NCI-H1105 (cell line): Measurements from ENCODE around the gene HECW1.

Experiments used
- DNase-seq: peaks from one replicate; lab custom pipeline; 2025; lab: John Stamatoyannopoulos, UW

HECW1 gene

DNA sequence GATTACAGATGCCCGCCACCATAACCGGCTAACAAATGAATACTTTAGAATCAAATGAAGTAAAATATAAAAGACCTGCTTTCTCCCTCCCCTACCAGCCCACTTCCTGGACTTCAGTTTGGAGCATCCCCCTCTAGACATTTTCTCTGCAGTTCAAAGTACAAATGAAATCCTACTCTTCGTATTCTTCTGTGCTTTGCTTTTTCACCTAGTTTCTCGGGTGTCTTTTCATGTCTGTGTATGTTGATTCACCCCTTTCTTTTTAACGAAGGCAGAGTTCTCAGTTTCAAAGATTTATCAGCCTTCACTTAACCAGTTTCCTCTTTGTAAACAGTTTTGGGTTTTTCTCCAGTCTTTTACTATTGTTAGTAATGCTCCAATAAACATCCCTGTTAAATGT lies 324.6 kb downstream of the HECW1 start:
- DNase-seq = no peak

DNA sequence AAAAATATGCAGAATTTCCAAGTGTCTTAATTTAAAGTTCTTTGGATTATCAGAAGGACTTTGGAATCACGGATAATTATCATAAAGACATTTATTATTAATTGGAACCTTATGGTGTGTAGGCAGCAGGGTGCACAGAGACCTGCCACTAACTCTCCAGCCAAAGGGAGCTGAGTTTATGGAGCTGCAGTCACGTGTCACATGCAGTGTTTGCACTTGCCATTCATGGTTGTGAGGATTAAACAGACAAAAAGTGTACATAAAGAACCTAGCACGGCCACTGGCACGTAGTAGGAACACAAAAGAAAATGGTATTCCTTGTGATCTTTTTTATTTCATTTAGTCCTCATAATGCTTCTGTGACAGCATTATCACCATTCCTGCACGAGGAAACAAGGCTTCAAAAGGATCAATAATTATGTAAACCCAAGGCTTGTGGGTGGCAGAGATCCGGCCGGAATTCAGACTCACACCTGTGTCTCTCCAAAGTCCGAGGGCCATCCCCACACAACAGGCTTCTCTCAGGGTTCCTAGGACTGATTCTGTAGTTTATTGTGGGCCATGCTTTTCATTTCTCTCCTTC lies 326.5 kb downstream of the HECW1 start:
- DNase-seq = no peak

DNA sequence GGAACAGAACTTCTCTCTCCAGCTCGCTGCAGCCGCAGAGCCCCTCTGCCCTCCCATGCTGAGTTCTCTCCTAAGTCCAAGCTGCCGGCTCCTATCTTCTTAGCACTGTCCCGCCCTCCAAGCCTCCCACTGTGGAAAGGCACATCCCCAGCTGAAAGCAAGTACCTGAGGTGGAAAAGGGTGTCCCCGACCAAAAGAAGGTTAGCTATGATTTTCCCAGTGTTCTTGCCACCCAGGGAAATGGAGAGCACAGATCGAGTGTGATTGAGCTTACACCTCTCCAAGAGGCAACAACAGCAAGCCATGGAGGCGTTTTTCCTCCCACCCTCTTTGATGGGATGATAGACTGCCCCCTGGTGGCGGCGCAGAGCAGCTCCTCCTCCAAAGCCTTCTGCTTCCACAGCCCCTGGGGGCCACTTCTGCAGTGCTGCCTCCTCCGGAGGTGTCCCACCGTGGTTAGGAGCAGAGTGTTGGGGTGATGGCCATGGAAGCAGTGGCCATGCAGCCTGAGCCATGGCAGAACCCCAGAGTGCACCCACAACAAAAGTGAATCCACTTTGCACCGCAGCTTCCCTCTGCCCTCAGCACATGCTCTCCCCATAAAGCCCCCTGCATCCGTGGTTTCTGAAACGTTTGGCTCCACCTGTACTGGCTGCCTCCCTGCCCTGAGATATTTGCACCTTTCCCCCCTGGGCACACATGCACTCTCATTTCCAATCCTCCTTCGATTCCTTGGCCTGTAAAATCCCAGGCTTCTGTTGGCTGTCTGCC lies 327.4 kb downstream of the HECW1 start:
- peak; percentile 38 for DNase-seq

DNA sequence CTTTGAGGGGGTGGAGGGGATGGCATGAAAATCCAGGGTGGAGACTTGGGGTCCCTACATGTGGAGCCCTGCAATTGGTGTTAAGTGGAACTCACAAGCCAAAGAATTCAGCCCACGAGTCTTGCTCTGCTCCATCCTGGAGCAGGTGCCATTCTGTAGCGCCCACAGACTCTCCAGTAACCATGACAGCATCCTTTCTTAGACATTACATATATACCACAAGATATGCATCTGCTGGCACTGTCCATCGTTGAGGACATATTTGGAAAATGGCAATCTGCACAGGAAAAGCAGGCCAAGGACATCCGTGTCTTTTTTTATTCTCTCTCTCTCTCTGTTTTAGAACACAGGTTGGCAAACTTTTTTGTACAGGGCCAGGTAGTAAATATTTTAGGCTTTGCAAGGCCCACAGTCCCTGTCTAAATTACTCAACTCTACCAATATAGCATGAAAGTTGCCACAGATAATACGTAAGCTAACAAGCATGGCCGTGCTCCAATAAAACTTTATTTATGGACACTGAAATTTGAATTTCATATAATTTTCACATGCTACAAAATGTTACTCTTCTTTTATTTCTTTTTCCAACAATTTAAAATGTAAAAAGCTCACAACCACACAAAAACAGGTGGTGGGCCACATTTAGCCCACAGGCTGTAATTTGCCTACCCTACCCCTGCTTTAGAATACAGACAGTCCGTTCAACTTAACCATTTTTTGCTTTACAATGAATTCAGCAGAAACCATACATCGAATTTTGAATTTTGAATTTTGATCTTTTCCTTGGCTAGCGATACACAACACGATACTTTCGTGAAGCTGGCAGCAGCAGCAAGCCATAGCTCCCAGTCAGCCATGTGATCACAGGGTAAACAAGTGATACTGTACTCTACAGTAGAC lies 329.0 kb downstream of the HECW1 start:
- DNase-seq = no peak

DNA sequence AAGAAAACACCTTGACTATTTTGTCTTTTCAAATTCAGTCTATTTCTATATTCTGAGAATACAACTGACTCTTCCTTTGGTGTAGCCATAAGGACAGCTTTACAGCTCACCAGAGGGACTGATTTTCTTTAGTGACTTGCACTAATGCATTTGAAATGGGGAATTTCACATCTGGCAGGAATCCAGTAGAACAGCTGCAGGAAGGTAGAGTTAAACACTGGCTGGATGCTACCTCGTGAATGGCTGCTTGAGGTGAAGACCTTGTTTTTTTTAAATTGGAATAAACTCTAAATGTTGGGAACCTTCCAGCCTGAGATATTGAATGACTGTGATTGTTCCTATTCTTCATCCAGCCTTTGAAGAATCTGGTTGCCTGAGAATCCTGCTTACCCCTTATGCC lies 330.9 kb downstream of the HECW1 start:
- peak; percentile 15 for DNase-seq

DNA sequence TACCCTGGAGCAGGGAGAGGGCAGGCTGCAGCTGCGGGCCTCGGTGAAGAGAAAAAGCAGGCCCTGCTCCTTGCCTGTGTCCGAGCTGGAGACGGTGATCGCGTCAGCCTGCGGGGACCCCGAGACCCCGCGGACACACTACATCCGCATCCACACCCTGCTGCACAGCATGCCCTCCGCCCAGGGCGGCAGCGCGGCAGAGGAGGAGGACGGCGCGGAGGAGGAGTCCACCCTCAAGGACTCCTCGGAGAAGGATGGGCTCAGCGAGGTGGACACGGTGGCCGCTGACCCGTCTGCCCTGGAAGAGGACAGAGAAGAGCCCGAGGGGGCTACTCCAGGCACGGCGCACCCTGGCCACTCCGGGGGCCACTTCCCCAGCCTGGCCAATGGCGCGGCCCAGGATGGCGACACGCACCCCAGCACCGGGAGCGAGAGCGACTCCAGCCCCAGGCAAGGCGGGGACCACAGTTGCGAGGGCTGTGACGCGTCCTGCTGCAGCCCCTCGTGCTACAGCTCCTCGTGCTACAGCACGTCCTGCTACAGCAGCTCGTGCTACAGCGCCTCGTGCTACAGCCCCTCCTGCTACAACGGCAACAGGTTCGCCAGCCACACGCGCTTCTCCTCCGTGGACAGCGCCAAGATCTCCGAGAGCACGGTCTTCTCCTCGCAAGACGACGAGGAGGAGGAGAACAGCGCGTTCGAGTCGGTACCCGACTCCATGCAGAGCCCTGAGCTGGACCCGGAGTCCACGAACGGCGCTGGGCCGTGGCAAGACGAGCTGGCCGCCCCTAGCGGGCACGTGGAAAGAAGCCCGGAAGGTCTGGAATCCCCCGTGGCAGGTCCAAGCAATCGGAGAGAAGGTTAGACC lies 332.5 kb downstream of the HECW1 start:
- no peak for DNase-seq

DNA sequence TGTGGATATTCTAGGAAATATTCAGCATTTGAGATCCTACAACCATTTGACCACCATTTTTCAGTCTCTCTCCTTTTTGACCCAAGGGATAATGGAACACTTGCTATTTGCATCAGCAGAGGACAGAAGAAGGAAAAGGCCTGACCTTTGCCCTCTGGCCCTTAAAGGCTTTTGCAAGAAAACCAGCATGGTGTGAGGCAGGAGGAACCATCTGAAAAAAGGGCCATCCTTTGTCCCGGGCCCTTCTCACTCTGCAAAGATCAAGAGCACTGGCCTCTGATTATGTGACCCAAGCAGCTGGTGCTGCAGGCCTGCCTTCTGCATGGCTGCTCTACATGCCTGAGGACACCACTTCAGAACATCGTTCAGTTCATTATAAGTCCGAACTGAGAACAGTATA lies 337.1 kb downstream of the HECW1 start:
- DNase-seq = no peak

DNA sequence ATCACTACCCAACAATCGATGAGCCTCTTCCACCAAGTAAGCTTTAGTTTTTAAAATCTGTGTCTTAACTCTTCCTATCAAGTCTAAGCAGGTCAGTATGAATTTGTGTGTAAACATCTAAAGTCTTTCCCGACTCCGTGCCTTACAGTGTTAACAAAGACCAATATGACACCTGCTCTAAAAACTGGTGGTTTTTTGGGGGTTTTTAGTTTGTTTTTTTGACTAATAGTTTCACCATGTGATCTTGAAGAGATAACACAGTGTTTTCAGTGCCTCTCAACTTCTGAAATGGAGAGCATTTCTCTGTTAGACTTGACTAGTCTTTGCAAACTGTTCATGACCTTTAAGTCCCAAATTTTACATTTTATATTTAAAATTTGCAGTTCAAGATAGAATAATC lies 338.4 kb downstream of the HECW1 start:
- DNase-seq = no peak

DNA sequence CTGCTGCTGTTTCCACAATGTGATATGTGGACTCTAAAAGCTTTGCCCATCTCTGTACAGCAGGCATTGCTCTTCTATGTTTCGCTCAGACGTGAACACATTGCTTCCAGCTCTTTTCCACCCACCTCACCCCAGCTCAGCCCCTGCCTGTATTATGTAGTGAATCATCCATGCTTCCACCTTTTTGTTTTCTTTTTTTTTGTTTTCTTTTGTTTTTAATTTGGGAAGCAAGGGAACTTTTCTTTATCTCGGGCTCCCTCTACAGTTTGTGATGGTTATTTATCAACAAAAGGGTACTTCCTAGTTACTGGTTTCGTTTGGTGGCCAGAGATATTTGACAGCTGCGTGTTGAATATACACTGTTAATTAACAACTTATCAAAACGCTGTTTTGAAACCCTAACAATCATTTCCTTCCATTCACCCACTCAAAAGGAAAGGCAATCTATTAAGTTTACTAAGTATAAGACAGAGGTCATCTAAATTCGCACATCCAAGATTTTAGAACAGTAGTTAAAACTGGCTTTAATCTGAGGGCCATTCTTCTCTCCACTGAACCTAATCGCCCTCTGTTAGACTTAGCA lies 342.6 kb downstream of the HECW1 start:
- peak; percentile 37 for DNase-seq

DNA sequence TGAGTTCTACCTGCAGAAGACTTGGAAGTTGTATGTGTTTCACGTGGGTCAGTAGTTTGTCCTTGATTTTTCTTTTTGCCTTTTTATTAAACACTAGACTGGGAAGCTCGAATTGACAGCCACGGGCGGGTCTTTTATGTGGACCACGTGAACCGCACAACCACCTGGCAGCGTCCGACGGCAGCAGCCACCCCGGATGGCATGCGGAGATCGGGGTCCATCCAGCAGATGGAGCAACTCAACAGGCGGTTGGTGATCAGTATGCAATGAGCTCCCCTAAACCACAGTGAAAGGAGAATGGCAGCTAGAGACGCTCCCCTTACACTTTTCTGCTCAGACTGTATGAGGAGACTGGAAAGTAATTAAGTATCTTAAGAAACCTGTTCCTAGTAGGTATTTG lies 343.8 kb downstream of the HECW1 start:
- DNase-seq = no peak

DNA sequence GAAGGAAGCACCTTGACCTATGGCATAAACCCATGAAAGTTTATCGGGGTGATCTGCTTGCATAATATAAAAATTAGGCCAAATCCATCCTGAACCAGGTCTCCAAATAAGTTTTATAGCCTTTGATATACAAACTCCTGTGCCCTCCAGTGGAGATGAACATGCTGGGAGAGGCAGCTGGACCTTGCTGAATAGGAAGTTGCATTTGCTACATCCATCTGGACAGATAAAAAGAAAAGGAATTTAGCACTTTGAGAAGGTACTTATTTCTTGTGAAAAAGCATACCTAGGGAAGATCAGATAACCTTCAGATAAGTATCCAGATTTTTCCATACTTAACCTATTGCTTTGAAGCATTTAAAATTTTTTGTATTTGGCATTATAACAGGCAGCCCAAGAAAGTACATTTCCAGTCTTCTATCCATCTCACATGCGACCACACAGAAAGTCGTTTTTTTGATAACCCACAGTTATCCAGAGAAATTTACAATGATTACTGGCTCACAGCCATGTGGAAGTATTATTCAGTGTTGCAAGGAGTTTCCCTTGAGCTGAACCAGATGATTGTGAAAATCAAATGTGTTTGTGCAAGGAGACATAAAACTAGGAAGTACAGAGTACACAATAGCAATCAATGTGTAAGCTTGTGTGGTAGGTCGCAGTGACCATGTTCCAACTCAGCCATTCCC lies 346.0 kb downstream of the HECW1 start:
- DNase-seq = no peak

DNA sequence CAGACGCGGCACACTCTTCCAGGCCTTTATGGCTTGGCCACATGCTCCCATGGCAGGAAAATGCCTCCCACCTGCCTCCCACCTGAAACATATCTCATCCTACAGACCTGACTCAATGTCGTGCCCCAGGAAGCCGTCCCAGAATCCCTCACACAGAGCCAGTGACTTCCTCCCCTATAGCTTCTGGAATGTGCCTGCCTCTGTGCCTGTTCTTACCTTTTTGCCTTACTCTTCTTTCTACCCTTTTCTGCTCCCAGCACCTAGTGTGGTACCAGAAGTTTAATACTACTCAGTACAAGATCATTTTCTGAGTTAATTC lies 346.5 kb downstream of the HECW1 start:
- no peak for DNase-seq

DNA sequence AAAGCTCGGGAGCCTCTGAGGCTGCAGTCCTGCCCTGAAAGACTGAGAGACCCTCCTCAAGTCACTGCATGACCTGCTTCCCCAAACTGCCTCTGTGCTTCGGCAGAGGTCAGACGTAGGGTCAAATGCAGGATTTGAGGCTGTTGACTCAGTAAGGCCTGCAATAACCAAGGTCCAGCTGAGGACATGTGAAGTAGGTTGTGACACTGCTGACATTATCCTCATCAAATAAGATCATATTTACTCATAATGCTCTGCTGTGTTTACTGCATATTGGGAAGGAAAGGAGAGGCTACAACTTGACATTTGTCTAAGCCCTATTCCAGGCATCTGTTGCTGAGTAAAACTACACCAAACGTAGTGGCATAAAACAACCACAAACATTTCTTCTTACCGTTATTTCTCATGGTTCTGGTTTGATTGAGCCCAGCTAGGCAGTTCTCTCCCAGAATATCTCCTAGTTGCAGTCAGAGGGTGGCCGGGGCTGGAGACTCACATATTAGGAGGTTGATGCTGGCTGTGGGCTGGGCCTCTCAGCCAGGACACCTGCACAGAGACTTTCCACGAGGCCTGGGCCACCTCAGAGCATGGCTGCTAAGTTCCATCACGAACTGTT lies 348.4 kb downstream of the HECW1 start:
- no peak for DNase-seq

DNA sequence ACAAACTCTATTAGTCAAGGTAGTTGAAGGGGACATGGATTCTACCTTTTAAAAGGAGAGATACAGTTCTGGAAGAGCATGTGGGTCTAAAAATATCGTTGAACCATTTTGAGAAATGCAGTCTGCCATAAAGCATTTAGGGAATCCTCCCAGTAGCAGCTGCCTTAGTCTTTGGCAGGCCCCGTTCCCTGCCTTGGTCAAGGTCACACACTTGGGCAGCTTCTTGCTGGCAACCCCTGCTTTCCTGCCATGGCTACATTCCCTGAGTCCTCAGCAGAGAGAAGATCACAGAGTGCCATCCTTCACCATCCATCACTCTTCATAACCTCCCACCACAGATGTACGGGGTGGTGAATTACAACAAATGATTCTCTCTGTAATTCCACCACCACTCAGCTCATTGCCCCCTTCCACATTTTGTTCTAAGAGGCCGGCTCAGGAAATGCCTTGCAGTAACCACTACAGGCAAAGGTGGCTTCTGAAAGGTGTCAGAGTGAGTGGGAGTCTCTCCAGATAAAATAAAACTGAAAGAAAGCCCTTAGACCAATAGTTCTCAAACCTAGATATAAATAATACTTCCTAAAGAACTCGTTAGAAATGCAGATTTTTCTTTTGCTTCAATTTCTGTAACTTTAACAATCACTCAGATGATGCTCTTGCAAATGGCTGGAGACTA lies 349.0 kb downstream of the HECW1 start:
- no peak for DNase-seq

DNA sequence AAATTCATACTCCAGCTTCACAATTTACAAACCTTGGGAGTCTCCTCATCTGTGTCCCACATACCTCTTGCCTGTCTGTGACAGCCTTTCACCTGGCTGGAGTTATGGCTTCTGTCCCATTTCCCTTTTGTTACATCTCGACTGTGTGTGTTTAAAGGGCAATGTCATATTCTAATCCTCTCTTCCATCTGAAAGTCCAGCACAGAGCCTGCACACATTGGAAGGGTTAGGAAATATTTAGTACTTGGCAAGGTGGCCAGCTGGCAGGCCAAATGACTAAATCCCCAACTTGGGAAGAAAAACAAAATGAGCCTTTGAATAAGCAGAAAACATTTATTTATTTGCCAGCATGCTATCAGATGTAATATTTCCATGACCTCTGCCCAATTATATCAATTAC lies 350.4 kb downstream of the HECW1 start:
- no peak for DNase-seq

DNA sequence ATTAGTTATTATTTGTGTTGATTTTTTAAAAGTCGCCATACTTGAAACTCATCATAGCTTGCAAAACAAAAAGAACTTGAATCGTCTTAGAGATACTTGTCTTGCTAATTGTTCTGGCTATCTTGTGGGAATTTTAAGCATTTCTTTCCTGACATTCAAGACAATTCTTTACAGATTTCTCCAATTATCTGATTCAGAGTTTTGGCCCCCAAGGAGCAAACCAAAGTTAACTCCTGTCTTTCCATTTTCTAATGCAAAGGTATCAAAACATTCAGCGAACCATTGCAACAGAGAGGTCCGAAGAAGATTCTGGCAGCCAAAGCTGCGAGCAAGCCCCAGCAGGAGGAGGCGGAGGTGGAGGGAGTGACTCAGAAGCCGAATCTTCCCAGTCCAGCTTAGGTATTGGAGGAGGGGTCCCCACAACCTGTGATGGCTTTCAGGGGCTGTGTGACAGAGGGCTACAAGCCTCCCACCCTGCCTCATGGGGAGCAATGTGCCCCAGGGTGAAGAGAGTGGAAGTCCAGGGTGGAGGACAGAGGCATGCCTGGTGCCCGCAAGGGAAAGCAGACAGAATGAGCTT lies 351.0 kb downstream of the HECW1 start:
- no peak for DNase-seq

DNA sequence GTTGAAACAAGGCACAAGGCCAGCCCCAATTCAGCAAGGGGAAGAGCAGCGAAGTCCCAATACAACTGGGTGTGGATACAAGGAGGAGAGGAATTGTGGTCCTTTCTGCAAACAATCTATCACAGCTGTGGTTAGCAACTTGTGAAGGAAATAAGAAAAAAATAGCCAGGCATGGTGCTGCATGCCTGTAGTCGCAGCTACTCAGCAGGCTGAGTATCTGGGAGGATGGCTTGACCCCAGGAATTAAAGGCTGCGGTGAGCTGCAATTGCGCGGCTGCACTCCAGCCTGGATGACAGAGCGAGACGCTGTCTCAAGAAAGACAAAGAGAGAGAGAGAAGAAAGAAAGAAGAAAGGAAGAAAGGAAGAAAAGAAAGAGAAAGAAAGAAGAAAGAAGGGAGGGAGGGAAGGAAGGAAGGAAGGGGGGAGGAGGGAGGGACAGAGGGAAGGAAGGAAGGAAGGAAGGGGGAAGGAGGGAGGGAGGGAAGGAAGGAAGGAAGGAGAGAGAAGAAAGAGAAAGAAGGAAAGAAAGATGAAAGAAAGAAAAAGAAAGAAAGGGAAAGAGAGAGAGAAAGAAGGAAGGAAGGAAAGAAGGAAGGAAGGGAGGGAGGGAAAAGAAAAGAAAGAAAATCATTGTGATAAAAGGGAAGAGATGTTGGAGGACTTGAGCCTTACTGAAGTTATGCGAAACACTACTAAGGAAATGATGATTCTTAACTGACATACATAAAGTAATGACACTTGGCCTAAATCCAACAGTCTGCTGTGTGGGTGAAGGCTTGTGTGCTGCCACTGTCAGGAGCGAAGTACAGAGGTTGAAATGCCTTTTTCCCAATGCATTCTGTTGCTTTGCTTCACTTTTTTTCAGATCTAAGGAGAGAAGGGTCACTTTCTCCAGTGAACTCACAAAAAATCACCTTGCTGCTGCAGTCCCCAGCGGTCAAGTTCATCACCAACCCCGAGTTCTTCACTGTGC lies 353.4 kb downstream of the HECW1 start:
- no peak for DNase-seq

DNA sequence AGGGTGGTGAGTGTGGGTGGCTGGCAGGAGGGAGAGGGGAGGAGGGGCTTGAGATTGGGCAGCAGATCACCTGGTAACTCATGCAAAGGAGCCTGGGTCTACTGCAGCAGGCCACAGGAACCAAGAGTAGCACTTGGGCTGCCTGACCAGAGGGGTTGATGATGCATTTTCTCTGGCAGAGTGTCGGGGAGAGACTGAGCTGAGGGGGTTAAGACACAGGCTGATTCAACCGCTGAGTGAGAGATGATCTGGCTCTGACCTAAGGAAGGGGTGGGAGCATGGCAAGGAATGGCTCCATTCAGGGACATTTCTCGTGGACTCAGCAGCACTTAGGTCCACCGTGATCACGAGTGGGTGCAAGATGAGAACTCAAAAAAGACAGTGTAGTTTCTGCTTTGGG lies 355.0 kb downstream of the HECW1 start:
- no peak for DNase-seq

DNA sequence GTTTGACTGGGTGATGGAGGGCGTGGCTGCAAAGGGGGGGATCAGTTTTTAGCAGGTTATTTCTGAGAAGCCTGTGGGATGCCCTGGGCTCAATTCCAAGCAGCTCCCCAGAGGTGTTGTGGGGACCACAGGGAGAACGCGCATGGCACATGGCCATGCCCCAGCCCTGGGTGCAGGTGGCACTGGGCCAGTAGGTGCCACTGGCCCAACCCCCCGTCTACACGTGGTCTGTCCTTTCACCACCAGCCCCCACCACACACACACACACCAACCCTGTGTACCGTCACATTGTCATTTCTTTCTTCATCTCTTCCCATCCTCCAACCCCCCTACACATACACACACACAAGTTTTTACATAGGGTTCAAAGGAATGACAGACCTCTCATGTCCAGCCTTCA lies 355.4 kb downstream of the HECW1 start:
- DNase-seq = no peak
